ENCODE measurements around the gene CHRNA3. TPM values are rescaled to one million over a fixed set of nuclear protein-coding genes. Genes with fewer than 3 reads are reported as not detected.

Gene CHRNA3
- total RNA-seq, 1 donor from 2014 or later: 4.0 TPM

GRCh38 chr15:78551902-78552301, 68.9 kb downstream of the CHRNA3 start:
- Mint-ChIP-seq H3K4me3 (no peak overlapping the region), H3K4me1 (no peaks in the 10 kb centered on the region), H3K9me3 (no peaks in the 10 kb centered on the region), H3K27me3 (ENCODE audit: low read depth) (peaks cover 2% of the 10 kb centered on the region), H3K36me3 (peaks cover 21% of the 10 kb centered on the region), H3K27ac (no peak overlapping the region)
- TF ChIP-seq CTCF (IDR thresholded peaks at IDR 0.05; ENCODE audit: unreplicated experiment): no peak
- DNase-seq (ENCODE audit: low spot score in 2 of 2, unreplicated experiment in 2 of 2): no peak

- Mint-ChIP-seq H3K36me3 (peaks cover 28% of the 10 kb centered on the region), H3K4me1 (no peaks in the 10 kb centered on the region), H3K4me3 (no peak overlapping the region), H3K27me3 (ENCODE audit: low read depth) (peaks cover 2% of the 10 kb centered on the region), H3K27ac (no peak overlapping the region), H3K9me3 (no peaks in the 10 kb centered on the region)
- TF ChIP-seq CTCF (IDR thresholded peaks at IDR 0.05; ENCODE audit: unreplicated experiment): no peak
- no peak for DNase-seq (ENCODE audit: low spot score in 2 of 2, unreplicated experiment in 2 of 2)
Observed at GRCh38 chr15:78550815-78551214, 70.0 kb downstream of the CHRNA3 start.

GRCh38 chr15:78550194-78550593, 70.6 kb downstream of the CHRNA3 start:
- no peaks in the 10 kb centered on the region for H3K4me1 Mint-ChIP-seq
- H3K27ac Mint-ChIP-seq: no peak overlapping the region
- H3K9me3 Mint-ChIP-seq: no peaks in the 10 kb centered on the region
- no peak overlapping the region for H3K4me3 Mint-ChIP-seq
- peaks cover 32% of the 10 kb centered on the region for H3K36me3 Mint-ChIP-seq
- TF ChIP-seq CTCF (IDR thresholded peaks at IDR 0.05; ENCODE audit: unreplicated experiment): no peak
- peaks cover 2% of the 10 kb centered on the region for H3K27me3 Mint-ChIP-seq (ENCODE audit: low read depth)
- DNase-seq (ENCODE audit: low spot score in 2 of 2, unreplicated experiment in 2 of 2): no peak

Other genes with a start within 250 kb of the CHRNA3 start
- gene IREB2, start 182.8 kb downstream of the CHRNA3 start, total RNA-seq: 84.9 to 105 TPM (median 90.1 TPM) in 3 replicates
- 5.6 to 7.0 TPM (median 6.0 TPM) in 3 replicates for gene HYKK, start 113.4 kb downstream of the CHRNA3 start, total RNA-seq
- gene PSMA4, start 80.6 kb downstream of the CHRNA3 start, total RNA-seq: 163 to 176 TPM (median 165 TPM) in 3 replicates
- gene CHRNA5, start 55.5 kb downstream of the CHRNA3 start, total RNA-seq: 5.1 to 7.6 TPM (median 5.5 TPM) in 3 replicates
- gene CHRNB4, start 20.2 kb upstream of the CHRNA3 start, total RNA-seq: 2.2 to 3.2 TPM (median 2.8 TPM) in 3 replicates
- gene ADAMTS7, start 190.5 kb upstream of the CHRNA3 start, total RNA-seq: 98.7 to 101 TPM (median 99.2 TPM) in 3 replicates

Measured in mesothelial cell of epicardium (in vitro differentiated cells).